ENCODE results near the gene RPL19. TPM values are rescaled to one million over a fixed set of nuclear protein-coding genes. Genes with fewer than 3 reads are reported as not detected.

Gene RPL19
- total RNA-seq, 1 experiment from 2014 or later, result 2,922 TPM

- Histone ChIP-seq H3K27ac (ENCODE audit: low read length) (no peak overlapping the region), H3K36me3 (ENCODE audit: insufficient read depth, low read length) (peaks cover 19% of the 10 kb centered on the region), H3K4me3 (ENCODE audit: low read length) (no peak overlapping the region), H3K4me2 (ENCODE audit: low read depth, low read length, poor library complexity, severe bottlenecking) (no peak overlapping the region), H2AFZ (ENCODE audit: low read length) (no peak overlapping the region), H3K9me3 (ENCODE audit: low read length) (no peaks in the 10 kb centered on the region), H3K4me1 (ENCODE audit: low read length) (peaks cover 33% of the 10 kb centered on the region), H4K20me1 (ENCODE audit: insufficient read depth, low read depth, low read length) (peaks cover 8% of the 10 kb centered on the region; the same call in 1 of the 2 replicates), H3K79me2 (ENCODE audit: low read length) (peaks cover 38% of the 10 kb centered on the region), H3K9ac (ENCODE audit: low read length) (no peak overlapping the region), H3K9me2 (replicated peaks; ENCODE audit: insufficient read depth, low read length) (no peaks in the 10 kb centered on the region), H3K27me3 (ENCODE audit: low read length) (no peaks in the 10 kb centered on the region)
- DNase-seq, result no peak
Measured at GRCh38 chr17:39191750-39192510, 8.2 kb upstream of the RPL19 start.

- Histone ChIP-seq H3K27ac (ENCODE audit: low read length) (no peak overlapping the region), H3K4me1 (ENCODE audit: low read length) (peaks cover 34% of the 10 kb centered on the region), H3K36me3 (ENCODE audit: insufficient read depth, low read length) (peaks cover 15% of the 10 kb centered on the region), H3K9me3 (ENCODE audit: low read length) (no peaks in the 10 kb centered on the region), H3K9me2 (replicated peaks; ENCODE audit: insufficient read depth, low read length) (no peaks in the 10 kb centered on the region), H3K4me3 (ENCODE audit: low read length) (no peak overlapping the region), H3K9ac (ENCODE audit: low read length) (no peak overlapping the region), H3K79me2 (ENCODE audit: low read length) (peaks cover 42% of the 10 kb centered on the region), H4K20me1 (ENCODE audit: insufficient read depth, low read depth, low read length) (peaks cover 8% of the 10 kb centered on the region; the same call in 1 of the 2 replicates), H3K27me3 (ENCODE audit: low read length) (no peaks in the 10 kb centered on the region), H2AFZ (ENCODE audit: low read length) (no peak overlapping the region), H3K4me2 (ENCODE audit: low read depth, low read length, poor library complexity, severe bottlenecking) (no peak overlapping the region)
- DNase-seq, result no peak
Measured at GRCh38 chr17:39192901-39193300, 7.2 kb upstream of the RPL19 start.

GRCh38 chr17:39193346-39193745, 6.7 kb upstream of the RPL19 start:
- H3K9ac ChIP-seq (ENCODE audit: low read length), result no peak overlapping the region
- peaks cover 15% of the 10 kb centered on the region for H3K36me3 ChIP-seq (ENCODE audit: insufficient read depth, low read length)

GRCh38 chr17:39194089-39194984, 5.7 kb upstream of the RPL19 start:
- Histone ChIP-seq H4K20me1 (ENCODE audit: insufficient read depth, low read depth, low read length) (peaks cover 8% of the 10 kb centered on the region; the same call in 1 of the 2 replicates), H3K4me3 (ENCODE audit: low read length) (no peak overlapping the region), H3K79me2 (ENCODE audit: low read length) (peaks cover 42% of the 10 kb centered on the region), H3K4me2 (ENCODE audit: low read depth, low read length, poor library complexity, severe bottlenecking) (peak overlapping the region; percentile 97), H3K27ac (ENCODE audit: low read length) (no peak overlapping the region), H2AFZ (ENCODE audit: low read length) (no peak overlapping the region), H3K4me1 (ENCODE audit: low read length) (peaks cover 49% of the 10 kb centered on the region), H3K36me3 (ENCODE audit: insufficient read depth, low read length) (peaks cover 15% of the 10 kb centered on the region), H3K27me3 (ENCODE audit: low read length) (no peaks in the 10 kb centered on the region), H3K9me3 (ENCODE audit: low read length) (no peaks in the 10 kb centered on the region), H3K9me2 (replicated peaks; ENCODE audit: insufficient read depth, low read length) (no peaks in the 10 kb centered on the region), H3K9ac (ENCODE audit: low read length) (no peak overlapping the region)
- DNase-seq, result no peak

More at GRCh38 chr17:39193346-39193745, 6.7 kb upstream of the RPL19 start:
- Histone ChIP-seq H4K20me1 (ENCODE audit: insufficient read depth, low read depth, low read length) (peaks cover 8% of the 10 kb centered on the region; the same call in 1 of the 2 replicates), H3K4me2 (ENCODE audit: low read depth, low read length, poor library complexity, severe bottlenecking) (no peak overlapping the region), H3K4me1 (ENCODE audit: low read length) (peaks cover 39% of the 10 kb centered on the region), H3K4me3 (ENCODE audit: low read length) (no peak overlapping the region), H2AFZ (ENCODE audit: low read length) (no peak overlapping the region), H3K79me2 (ENCODE audit: low read length) (peaks cover 42% of the 10 kb centered on the region), H3K9me2 (replicated peaks; ENCODE audit: insufficient read depth, low read length) (no peaks in the 10 kb centered on the region), H3K9me3 (ENCODE audit: low read length) (no peaks in the 10 kb centered on the region), H3K27me3 (ENCODE audit: low read length) (no peaks in the 10 kb centered on the region), H3K27ac (ENCODE audit: low read length) (no peak overlapping the region)
- DNase-seq, result no peak

- Histone ChIP-seq H3K36me3 (ENCODE audit: insufficient read depth, low read length) (peaks cover 15% of the 10 kb centered on the region), H3K9me3 (ENCODE audit: low read length) (no peaks in the 10 kb centered on the region), H3K27me3 (ENCODE audit: low read length) (no peaks in the 10 kb centered on the region), H3K27ac (ENCODE audit: low read length) (peak overlapping the region; percentile 64; the same call in 1 of the 2 replicates), H3K9me2 (replicated peaks; ENCODE audit: insufficient read depth, low read length) (no peaks in the 10 kb centered on the region), H3K9ac (ENCODE audit: low read length) (peak overlapping the region; percentile 90), H3K4me3 (ENCODE audit: low read length) (no peak overlapping the region), H3K4me1 (ENCODE audit: low read length) (peaks cover 52% of the 10 kb centered on the region), H2AFZ (ENCODE audit: low read length) (no peak overlapping the region), H3K79me2 (ENCODE audit: low read length) (peaks cover 42% of the 10 kb centered on the region), H4K20me1 (ENCODE audit: insufficient read depth, low read depth, low read length) (peaks cover 8% of the 10 kb centered on the region; the same call in 1 of the 2 replicates), H3K4me2 (ENCODE audit: low read depth, low read length, poor library complexity, severe bottlenecking) (peak overlapping the region; percentile 97)
- no peak for DNase-seq
Measured at GRCh38 chr17:39194985-39195524, 5.0 kb upstream of the RPL19 start.

GRCh38 chr17:39195568-39196160, 4.4 kb upstream of the RPL19 start:
- Histone ChIP-seq H3K79me2 (ENCODE audit: low read length) (peaks cover 48% of the 10 kb centered on the region), H2AFZ (ENCODE audit: low read length) (no peak overlapping the region), H3K9me3 (ENCODE audit: low read length) (no peaks in the 10 kb centered on the region), H3K36me3 (ENCODE audit: insufficient read depth, low read length) (peaks cover 16% of the 10 kb centered on the region), H3K4me1 (ENCODE audit: low read length) (peaks cover 52% of the 10 kb centered on the region), H3K4me2 (ENCODE audit: low read depth, low read length, poor library complexity, severe bottlenecking) (peak overlapping the region; percentile 97), H3K9me2 (replicated peaks; ENCODE audit: insufficient read depth, low read length) (no peaks in the 10 kb centered on the region), H3K27me3 (ENCODE audit: low read length) (no peaks in the 10 kb centered on the region), H3K4me3 (ENCODE audit: low read length) (peak overlapping the region; percentile 77), H3K9ac (ENCODE audit: low read length) (peak overlapping the region; percentile 90), H3K27ac (ENCODE audit: low read length) (peak overlapping the region; percentile 64), H4K20me1 (ENCODE audit: insufficient read depth, low read depth, low read length) (peaks cover 8% of the 10 kb centered on the region; the same call in 1 of the 2 replicates)
- no peak for DNase-seq

- peak overlapping the region; percentile 64 for H3K27ac ChIP-seq (ENCODE audit: low read length)
Measured at GRCh38 chr17:39196241-39196807, 3.8 kb upstream of the RPL19 start.

More at GRCh38 chr17:39196241-39196807, 3.8 kb upstream of the RPL19 start:
- Histone ChIP-seq H3K9me3 (ENCODE audit: low read length) (no peaks in the 10 kb centered on the region), H3K4me2 (ENCODE audit: low read depth, low read length, poor library complexity, severe bottlenecking) (peak overlapping the region; percentile 97), H3K79me2 (ENCODE audit: low read length) (peaks cover 54% of the 10 kb centered on the region), H3K9ac (ENCODE audit: low read length) (peak overlapping the region; percentile 90), H3K4me3 (ENCODE audit: low read length) (peak overlapping the region; percentile 77), H3K27me3 (ENCODE audit: low read length) (no peaks in the 10 kb centered on the region), H4K20me1 (ENCODE audit: insufficient read depth, low read depth, low read length) (peaks cover 13% of the 10 kb centered on the region; the same call in 1 of the 2 replicates), H3K36me3 (ENCODE audit: insufficient read depth, low read length) (peaks cover 19% of the 10 kb centered on the region), H2AFZ (ENCODE audit: low read length) (no peak overlapping the region), H3K9me2 (replicated peaks; ENCODE audit: insufficient read depth, low read length) (no peaks in the 10 kb centered on the region), H3K4me1 (ENCODE audit: low read length) (peaks cover 58% of the 10 kb centered on the region)
- no peak for DNase-seq
